GF-D8 (cell line): Measurements from ENCODE around the gene SERGEF.
"Not testable (repeated sequence)": the region's sequence is repeated elsewhere in the genome, so short reads cannot be mapped to it uniquely, and the experiment has no call there.

Experiments
- DNase-seq: peaks from one replicate; lab custom pipeline; 2025; lab: John Stamatoyannopoulos, UW

Gene SERGEF

GRCh38 chr11:17906436-17906835, 106.4 kb downstream of the SERGEF start:
- no peak for DNase-seq

GRCh38 chr11:17905477-17905876, 107.4 kb downstream of the SERGEF start:
- DNase-seq = no peak

GRCh38 chr11:17901481-17901880, 111.4 kb downstream of the SERGEF start:
- DNase-seq = no peak

GRCh38 chr11:17898782-17899181, 114.1 kb downstream of the SERGEF start:
- DNase-seq = no peak

GRCh38 chr11:17898071-17898470, 114.8 kb downstream of the SERGEF start:
- no peak for DNase-seq

DNA sequence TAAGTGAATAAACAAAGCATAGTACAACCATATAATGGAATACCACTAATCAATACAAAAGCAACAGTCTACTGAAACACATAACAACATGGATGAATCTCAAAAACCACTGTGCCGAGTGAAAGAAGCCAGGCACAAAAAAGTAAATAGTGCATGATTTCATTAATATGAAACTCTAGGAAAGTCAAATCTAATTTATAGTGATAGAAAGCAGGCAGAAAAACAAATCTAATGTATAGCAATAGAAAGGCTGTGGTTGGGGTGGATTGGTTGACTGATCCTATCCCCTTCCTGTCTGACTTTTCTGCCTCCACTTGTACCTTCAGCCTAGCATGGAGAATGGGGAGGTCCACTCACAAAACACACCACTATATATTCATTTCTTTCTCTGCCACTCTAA, 115.4 kb downstream of the SERGEF start:
- DNase-seq = no peak

DNA sequence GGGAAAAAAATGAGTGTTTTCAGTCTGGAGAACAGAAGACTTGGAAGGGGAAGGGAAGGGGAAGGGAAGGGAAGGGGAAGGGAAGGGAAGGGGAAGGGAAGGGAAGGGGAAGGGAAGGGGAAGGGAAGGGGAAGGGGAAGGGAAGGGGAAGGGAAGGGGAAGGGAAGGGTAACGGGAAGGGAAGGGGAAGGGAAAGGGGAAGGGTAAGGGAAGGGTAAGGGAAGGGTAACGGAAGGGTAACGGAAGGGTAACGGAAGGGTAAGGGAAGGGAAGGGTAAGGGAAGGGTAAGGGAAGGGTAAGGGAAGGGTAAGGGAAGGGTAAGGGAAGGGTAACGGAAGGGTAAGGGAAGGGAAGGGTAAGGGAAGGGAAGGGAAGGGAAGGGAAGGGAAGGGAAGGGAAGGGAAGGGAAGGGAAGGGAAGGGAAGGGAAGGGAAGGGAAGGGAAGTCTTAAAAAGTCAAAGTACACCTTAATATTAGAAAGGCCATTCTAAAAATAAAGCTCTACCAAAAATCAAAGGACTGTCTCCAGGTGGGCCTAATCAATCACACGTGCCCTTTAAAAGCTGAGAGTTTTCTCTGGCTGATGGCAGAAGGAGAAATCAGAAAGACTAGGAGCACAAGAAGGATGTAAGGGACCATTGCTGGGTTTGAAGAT, 116.2 kb downstream of the SERGEF start:
- DNase-seq = not testable (repeated sequence)

- DNase-seq = no peak
Measured at GRCh38 chr11:17894929-17895658, 117.8 kb downstream of the SERGEF start.

GRCh38 chr11:17892409-17892808, 120.4 kb downstream of the SERGEF start:
- DNase-seq = no peak

DNA sequence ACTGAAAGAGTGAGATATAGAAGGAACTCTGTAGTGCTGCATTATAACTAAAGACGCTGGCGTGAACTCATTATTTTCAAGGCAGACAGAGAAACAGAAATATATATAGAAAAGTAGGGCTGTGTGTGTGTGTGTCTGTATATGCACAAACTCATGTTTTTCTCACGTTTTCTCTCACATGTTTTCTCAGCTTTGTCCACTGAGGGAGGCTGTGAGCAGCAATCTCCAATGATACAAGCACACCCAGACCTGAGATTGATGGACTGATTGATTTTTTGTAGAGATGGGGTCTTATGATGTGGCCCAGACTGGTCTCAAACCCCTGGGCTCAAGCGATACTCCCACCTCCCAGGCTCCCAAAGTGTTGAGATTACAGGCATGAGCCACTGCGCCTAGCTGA, 122.5 kb downstream of the SERGEF start:
- no peak for DNase-seq

- DNase-seq = no peak
Measured at GRCh38 chr11:17887779-17888178, 125.1 kb downstream of the SERGEF start.

- no peak for DNase-seq
Measured at GRCh38 chr11:17883946-17884345, 128.9 kb downstream of the SERGEF start.

GRCh38 chr11:17883057-17883456, 129.8 kb downstream of the SERGEF start:
- no peak for DNase-seq

DNA sequence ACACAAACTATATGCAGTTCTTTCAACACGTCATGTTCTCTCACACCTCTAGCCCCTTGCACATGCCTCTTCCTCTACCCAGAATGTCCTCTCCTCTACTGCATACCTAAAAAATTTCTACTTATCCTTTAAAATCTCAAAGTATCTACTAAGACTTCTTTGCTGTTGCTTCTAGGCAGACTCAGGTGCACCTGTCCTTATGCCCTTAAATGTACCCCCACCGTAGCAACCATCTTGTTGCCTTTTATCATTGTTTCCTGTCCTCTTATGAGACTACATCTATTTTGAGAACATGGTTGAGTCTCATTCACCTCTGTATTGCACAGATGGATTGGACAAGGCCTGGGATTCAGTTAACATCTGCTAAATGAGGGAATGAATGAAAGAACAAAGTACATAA, 134.1 kb downstream of the SERGEF start:
- DNase-seq = no peak

DNA sequence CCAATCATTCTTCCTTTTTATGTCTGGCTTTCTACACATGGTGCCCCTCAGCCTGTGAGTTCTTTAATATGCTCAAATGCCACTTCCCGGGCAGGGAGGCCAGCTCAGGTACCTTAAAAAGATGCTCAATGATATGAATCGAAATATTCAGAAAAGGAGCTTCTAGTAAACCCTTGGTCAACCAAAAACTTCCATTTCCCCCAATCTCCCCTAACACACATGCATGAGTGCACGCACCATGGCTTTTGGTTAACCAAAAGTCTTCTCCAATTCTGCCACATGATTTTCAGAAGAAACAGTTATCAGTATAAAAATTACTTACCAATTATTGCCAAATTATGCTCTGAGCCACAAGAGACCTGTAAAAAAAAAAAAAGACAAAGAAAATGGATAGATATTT, 135.0 kb downstream of the SERGEF start:
- no peak for DNase-seq

- no peak for DNase-seq
Measured at GRCh38 chr11:17876827-17877226, 136.0 kb downstream of the SERGEF start.

DNA sequence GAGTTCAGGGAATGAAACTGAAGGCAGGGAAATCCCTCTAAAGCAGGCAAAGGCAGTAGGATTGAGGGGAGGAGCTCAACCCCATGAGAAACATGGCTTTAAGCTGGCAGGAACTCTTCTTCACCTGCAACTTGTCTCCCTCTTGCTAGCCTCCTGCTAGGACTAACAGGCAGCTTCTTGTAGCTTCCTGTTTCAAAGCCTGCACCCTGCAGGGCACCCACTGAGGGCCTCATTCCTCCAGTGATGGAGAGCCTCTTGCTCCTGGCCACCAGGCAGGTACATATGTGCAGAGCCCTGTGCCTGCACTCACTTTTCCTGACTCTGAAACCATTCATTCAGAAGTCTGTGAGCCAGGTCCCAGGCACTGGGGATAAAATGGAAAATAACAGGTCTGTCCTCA, 137.0 kb downstream of the SERGEF start:
- no peak for DNase-seq

DNA sequence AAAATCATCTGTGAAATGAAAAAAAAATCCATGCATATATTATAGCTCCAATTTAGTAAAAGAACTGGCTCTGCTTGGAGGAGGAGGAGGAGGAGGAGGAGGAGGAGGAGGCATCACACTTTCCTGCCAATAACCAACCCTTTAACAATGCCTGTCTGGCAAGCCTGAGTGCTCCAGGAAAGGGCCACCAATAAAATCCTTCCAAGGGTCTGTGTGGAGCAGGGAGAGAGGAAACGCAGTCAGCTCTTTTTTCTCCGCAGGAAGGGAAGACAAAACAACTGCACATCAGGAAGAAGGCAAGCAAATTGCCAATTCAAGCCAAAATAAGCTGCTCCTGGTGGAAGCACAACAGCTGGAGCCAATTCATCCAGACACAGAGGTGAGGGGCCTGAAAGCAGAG, 139.3 kb downstream of the SERGEF start:
- DNase-seq = no peak

GRCh38 chr11:17868398-17868797, 144.4 kb downstream of the SERGEF start:
- not testable (repeated sequence) for DNase-seq

DNA sequence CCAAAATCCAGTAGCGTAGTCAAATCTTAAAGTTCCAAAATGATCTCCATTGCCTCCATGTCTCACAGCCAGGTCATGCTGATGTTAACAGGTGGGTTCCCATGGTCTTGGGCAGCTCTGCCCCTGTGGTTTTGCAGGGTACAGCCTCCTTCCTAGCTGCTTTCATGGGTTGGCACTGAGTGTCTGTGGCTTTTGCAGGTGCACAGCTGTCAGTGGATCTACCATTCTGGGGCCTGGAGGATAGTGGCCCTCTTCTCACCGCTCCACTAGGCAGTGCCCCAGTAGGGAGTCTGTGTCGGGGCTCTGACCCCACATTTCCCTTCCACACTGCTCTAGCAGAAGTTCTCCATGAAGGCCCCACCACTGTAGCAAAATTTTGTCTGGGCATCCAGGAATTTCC, 145.5 kb downstream of the SERGEF start:
- no peak for DNase-seq

- DNase-seq = no peak
Measured at GRCh38 chr11:17865765-17866428, 146.9 kb downstream of the SERGEF start.

DNA sequence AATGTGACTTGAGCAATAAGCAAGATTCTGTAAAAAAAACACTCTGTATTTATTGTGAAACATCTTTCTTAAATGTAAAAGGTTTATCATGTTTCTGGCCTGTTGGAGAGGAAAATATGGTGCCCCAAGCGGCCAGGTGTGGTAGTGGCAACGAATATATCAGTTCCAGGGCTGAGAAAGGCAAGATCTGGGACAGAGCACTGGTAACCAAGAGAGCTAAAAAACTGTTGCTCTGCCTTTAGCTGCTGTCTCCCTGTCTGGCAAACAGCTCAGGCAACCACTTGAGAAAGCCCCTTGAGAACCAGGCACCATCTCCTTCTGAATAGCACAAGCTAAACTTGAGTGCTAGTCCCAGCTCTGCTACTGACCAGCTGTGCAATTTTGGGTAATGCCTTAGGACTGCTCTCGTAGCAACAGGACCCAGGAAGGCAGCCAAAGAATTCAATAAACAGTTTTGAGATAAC, 148.3 kb downstream of the SERGEF start:
- DNase-seq = no peak
